Skeletal muscle cell (primary cell): ENCODE results near the gene PSD.

Experiments used
- DNase-seq: peaks from one replicate; pipeline ENCODE4 v3.0.0-alpha.2; 2010; ENCODE audit warnings: low read depth
- H3K4me3 ChIP-seq: 2 replicates; pipeline ENCODE4 v1.5.1; 2011; ENCODE audit warnings: low read depth, mild to moderate bottlenecking, control low read depth, low read length, moderate library complexity

The PSD gene

DNA sequence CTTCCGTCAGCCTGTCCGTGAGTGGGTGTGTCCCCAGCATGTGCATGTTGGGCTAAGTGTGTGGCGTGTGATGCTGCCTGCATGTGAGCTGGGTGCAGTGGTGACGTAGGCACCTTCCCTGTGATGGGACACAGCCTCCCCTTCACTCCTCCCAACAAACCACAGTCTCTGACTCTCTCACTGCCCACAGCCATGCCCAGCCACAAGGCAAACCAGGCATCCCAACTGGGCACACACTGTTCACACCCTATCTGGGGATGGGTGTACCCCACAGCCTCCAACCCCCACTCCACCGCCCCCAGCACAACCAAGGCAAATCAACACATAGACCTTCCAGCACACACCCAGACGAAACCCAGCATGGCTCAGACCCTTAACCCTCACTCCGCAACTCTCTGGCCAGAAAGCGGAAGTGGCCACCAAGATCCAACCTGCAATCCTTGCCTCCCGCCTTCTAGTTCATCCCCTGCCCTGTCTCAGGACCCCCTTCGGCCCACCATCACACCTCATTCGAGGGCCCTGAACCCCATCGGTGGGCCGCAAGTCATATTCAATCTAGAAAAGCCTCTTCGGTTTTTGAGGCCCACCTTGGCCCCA lies 10.4 kb downstream of the PSD start:
- peak overlapping the region; percentile 55 for H3K4me3 ChIP-seq
- DNase-seq: no peak

DNA sequence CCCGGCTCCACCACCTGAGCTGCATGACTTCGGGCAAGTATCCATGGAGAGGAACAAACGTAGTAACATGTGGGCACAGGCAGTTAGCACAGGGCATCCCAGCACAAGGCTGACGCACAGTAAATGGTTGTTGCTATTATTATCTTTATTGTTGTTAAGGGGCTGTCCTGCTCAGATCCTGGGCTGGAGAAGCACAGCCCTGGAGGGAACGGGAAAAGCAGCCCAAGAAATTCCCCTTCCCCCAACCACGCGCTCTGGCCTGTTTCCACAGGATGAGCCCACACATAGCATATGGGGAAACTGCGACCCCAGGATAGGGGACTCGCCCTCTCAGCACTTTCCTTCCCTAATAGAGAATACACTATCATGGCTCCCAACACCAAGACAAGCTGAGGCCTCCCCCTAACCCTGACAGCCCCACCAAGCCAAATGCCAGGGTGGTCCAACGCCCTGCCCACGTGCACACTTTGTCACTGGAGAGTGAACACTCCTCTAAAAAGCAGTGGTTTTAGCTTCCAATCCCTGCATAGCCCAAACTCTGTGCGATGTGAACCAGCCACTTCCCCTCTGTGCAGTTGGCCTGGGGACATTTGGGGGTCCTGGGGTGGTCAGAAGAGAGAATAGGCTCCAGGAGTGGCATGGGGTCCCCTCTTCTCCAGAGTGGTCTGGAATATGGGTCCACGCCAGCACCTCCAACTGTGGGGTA lies 11.0 kb downstream of the PSD start:
- no peak overlapping the region for H3K4me3 ChIP-seq
- no peak for DNase-seq

DNA sequence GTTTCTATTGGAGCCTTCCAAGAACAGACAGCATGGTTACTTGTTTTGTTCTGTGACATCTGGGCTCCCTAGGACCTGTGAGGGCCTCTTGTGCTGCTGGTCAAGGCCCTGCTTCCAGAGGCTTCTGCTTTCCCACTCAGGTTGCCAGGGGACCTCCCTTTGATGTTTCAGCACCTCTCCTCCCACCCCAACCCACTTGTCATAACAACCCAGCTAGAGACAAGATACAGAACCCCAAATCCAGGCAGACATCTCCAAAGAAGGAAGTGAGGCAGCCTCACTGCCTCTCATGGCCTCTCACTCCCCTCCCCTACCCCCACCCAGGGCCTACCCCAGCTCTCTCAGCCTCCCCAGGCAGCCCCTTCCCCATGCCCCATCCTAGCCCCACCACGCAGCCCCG lies 11.8 kb downstream of the PSD start:
- DNase-seq: no peak
- no peak overlapping the region for H3K4me3 ChIP-seq

DNA sequence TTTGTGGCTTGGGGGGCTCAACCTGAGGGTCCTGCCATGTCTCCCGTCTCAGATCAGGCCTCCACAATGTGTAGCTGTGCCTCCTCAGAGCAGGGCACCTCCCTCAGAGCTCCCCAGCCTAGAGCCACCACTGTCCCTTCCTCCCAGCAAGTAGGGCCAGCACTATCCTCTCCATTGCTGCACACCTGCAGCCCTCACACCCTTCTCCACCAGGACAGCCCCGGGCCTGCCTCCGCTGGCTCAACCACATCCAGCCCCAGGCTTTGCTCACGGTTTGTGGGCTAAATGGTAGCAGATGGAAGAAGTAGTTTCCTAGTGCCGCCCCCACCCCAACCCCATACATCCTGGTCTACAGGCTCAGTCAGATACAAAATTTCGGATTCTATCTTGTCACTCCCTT lies 13.0 kb downstream of the PSD start:
- no peak overlapping the region for H3K4me3 ChIP-seq
- DNase-seq: no peak

DNA sequence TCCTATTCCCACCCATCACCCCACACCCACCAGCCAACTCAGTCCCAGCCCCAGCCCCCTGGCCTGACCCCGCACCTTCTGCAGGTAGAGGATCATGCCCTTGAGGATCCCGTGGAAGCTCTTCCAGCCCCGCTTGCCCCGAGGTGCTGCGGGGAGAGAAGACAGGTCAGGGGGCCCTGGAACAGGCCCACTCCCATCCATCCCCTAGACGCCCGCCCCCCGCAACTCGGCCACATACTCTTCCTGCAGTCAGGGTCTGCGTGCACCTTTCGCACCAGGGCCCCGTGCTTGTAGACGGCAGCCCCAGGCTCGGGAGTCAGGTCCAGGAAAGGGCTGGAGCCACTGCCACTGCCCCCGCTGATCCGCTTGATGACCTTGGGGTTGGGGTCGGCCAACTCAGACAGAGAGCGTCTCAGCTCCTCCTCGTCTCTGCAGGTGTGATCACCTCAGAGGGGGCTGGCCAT lies 13.4 kb downstream of the PSD start:
- no peak overlapping the region for H3K4me3 ChIP-seq
- no peak for DNase-seq

DNA sequence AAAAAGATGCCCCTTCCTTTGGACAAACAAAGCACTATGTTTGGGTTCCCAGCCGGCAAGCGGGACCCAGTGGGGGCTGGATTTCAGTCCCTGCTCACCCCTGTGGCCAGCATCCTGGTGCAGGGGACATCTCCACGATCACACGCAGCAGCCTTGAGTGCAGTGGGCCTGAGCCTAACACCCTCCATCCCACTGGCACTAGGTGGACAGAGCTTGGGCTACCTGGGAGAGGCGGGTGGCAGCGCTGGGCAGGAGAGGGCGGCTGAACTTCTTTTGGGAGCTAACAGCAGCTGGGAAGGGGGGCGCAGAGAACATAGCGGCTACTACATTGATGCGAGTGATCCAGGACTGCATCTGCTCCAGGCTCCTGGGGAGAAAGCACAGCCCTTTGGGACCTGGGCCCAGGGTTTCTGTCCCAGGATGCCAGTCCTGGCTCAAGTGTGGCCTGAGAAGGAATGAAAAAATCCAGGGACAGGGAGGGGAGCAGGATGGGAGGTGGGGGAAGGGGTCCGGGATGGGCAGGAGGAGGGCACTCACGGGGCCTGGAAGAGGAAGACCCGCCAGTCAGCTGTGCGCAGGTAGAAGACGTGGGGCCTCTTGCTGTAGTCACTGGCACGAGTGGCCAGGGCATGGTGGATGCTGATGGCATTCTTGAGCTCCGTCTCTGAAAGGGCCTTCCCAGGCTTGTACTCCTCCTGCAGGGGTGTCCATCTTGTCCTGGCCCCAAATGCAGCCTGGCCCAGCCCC lies 14.1 kb downstream of the PSD start:
- H3K4me3 ChIP-seq: no peak overlapping the region
- no peak for DNase-seq

DNA sequence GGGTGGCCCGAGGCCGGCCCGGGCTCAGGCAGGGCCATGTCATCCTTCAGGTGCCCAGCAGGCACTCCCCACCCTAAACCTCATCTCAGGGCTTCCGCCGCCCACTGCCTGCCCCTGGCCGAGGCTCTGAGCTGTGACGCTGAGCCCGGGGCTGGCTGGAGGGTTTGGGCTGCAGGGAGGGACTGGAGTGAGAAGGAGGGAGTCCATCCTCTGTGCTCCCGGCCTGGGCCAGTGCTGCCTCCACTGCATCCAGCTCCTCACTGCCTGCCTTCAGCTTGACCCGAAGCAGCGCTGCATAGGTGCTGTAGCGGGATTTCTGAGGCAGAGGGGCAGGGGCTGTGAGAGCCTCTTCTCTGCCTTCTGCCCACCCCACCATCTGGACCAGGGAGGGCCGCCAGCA lies 15.5 kb downstream of the PSD start:
- no peak for DNase-seq
- H3K4me3 ChIP-seq: no peak overlapping the region

DNA sequence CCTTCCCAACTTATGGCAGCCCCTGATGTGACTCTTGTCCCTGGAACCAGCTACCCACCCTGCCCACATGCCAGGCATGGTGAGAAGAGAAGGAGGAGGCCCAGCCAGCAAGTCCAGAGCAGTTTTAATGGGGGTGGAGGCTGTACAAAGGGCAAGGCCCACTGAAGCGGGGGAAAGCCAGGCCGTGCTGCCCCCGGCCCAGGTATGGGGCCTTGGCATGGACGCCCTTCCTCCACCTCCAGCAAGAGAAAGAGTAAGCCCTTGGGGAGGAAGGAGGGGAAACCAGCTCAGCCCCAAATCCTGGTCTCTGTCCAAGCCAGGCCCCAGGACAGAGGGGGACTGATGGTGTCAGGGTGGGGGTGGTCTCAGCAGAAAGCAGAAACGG lies 16.1 kb downstream of the PSD start:
- no peak for DNase-seq
- no peak overlapping the region for H3K4me3 ChIP-seq

DNA sequence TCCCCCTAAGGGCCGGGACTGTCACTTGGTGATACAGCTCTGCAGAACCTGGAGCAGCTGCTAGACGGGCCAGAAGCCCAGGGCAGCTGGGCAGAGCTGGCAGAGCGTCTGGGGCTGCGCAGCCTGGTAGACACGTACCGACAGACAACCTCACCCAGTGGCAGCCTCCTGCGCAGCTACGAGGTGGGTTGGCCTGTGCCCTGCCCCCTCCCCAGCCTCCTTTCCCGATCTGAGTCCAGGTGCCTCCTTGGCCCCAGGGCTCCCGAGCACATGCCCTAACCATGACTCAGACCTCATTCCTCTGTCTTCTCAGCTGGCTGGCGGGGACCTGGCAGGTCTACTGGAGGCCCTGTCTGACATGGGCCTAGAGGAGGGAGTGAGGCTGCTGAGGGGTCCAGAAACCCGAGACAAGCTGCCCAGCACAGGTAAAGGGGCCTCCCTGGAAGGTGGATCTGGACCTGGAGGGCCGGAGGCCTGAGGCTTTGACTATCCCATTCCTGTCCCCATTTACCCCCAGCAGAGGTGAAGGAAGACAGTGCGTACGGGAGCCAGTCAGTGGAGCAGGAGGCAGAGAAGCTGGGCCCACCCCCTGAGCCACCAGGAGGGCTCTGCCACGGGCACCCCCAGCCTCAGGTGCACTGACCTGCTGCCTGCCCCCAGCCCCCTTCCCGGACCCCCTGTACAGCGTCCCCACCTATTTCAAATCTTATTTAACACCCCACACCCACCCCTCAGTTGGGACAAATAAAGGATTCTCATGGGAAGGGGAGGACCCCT lies 16.7 kb downstream of the PSD start:
- no peak for DNase-seq
- H3K4me3 ChIP-seq: no peak overlapping the region

DNA sequence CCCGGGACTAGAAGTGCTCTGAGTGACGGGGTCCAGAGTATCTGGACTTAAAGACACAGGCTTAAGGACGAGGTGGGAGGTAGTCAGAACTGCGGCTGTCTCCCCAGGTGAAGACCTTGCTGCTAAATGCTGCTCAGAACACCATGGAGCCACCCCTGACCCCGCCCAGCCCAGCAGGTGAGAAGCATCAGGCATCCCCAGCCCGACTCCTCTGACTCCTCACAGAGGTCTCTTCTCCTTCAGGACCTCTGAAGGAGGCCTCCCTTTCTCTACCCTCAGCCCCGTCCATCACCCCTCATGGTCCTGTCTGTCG lies 17.3 kb downstream of the PSD start:
- DNase-seq: no peak
- H3K4me3 ChIP-seq: no peak overlapping the region

DNA sequence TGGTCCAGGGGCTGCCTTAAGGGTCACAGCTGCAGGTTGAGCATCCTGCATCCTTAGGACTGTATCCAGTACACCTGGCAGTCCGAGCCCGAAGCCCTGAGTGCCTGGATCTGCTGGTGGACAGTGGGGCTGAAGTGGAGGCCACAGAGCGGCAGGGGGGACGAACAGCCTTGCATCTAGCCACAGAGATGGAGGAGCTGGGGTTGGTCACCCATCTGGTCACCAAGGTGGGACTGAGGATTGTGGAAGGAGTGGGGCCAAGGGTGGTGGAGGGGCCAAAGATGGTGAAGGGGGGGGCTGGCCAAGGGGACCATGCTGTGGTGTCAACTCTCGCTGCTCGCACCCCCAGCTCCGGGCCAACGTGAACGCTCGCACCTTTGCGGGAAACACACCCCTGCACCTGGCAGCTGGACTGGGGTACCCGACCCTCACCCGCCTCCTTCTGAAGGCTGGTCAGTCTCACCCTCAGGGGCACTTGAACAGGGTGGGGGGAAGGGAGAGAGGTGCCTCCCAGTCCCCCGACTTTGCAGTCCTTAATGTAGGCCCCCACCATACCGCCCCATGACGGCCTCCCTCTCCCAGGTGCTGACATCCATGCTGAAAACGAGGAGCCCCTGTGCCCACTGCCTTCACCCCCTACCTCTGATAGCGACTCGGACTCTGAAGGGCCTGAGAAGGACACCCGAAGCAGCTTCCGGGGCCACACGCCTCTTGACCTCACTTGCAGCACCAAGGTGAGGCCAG lies 17.8 kb downstream of the PSD start:
- no peak for DNase-seq

DNA sequence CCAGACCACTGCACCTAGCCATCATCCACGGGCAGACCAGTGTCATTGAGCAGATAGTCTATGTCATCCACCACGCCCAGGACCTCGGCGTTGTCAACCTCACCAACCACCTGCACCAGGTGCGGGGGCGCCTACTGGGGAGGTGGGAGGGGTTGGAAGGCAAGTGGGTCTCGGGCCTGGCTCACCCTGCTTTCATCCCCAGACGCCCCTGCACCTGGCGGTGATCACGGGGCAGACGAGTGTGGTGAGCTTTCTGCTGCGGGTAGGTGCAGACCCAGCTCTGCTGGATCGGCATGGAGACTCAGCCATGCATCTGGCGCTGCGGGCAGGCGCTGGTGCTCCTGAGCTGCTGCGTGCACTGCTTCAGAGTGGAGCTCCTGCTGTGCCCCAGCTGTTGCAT lies 18.5 kb downstream of the PSD start:
- H3K4me3 ChIP-seq: no peak overlapping the region

More for the DNA sequence above, 17.8 kb downstream of the PSD start:
- H3K4me3 ChIP-seq: no peak overlapping the region

DNA sequence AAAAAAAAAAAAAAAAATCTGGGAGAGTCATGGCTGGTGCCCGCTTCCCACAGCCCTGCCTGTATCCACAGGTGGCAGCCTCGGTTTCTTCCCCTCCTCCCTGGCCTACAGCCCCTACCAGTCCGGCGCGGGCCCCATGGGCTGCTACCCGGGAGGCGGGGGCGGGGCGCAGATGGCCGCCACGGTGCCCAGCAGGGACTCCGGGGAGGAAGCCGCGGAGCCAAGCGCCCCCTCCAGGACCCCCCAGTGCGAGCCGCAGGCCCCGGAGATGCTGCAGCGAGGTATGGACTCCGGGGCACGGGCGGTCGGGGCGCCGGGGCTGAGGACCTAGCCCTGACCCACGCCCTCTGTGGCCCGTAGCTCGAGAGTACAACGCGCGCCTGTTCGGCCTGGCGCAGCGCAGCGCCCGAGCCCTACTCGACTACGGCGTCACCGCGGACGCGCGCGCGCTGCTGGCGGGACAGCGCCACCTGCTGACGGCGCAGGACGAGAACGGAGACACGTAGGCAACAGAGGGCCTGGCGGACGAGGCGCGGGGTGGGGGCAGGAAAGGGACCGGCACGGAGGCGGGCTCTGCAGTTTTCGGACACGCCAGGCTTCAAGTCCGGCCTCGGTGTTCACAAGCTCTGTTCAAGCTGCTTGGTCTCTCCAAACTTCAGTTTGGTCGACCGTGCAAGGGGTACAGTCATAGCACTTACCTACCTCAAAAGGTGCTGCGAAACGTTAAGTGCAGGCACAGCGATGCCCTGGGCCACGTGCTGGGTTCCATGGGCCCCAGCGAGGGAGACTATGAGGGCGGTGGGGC lies 19.2 kb downstream of the PSD start:
- DNase-seq: no peak
- H3K4me3 ChIP-seq: peak overlapping the region; percentile 57

More for the DNA sequence above, 18.5 kb downstream of the PSD start:
- DNase-seq: no peak

DNA sequence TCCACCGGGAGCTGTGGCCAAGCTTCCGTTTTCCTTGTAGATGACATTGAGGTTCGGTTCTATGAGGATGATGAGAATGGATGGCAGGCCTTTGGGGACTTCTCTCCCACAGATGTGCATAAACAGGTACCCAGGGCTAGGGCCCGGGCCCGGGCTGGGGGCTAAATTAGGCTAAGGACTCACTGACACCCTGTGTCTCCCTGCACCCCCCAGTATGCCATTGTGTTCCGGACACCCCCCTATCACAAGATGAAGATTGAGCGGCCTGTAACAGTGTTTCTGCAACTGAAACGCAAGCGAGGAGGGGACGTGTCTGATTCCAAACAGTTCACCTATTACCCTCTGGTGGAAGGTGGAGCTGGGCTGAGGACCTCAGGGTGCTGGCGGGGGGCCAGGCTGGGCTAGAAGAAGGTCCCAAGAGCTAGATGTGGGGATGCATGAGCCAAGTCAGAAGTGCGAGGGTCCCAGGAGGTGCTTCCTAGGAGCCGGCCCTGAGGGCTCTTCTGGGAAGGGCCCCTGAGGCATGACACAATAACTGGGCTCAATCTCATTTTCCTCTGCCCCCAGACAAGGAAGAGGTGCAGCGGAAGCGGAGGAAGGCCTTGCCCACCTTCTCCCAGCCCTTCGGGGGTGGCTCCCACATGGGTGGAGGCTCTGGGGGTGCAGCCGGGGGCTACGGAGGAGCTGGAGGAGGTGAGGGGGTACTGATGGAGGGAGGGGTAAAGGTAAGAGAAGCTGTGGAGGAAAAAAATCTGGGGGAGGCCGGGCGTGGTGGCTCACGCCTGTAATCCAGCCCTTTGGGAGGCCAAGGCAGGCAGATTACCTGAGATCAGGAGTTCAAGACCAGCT lies 20.2 kb downstream of the PSD start:
- DNase-seq: no peak
- H3K4me3 ChIP-seq: no peak overlapping the region

DNA sequence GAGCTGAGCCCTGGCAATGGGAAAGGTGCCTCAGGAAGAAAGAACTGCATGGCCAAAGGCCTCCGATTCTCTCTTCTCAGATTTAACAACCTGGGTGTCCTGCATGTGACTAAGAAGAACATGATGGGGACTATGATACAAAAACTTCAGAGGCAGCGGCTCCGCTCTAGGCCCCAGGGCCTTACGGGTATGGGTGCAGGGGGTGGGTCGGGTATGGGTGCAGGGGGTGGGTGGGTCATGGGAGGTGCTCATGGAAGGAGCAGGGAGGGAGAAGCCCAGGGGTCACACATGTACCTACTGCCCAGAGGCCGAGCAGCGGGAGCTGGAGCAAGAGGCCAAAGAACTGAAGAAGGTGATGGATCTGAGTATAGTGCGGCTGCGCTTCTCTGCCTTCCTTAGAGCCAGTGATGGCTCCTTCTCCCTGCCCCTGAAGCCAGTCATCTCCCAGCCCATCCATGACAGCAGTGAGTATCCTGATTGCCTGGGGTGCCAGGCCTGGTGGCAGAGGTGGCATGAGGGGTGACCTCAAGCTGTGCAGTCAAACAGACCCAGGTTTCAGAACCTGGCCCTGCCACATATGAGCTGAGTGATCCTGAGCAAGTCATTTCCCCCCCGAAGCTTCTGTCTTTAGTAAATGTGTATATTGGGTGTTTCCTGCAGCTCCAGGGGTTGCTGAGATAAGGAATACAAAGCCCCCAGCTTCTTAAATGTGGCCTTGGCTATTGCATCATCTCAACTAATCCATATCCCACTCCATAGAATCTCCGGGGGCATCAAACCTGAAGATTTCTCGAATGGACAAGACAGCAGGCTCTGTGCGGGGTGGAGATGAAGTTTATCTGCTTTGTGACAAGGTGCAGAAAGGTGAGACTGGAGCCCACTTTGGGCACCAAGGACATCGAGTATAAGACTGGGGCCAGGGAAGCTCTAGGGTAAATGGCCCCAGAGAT lies 21.1 kb downstream of the PSD start:
- H3K4me3 ChIP-seq: no peak overlapping the region

DNA sequence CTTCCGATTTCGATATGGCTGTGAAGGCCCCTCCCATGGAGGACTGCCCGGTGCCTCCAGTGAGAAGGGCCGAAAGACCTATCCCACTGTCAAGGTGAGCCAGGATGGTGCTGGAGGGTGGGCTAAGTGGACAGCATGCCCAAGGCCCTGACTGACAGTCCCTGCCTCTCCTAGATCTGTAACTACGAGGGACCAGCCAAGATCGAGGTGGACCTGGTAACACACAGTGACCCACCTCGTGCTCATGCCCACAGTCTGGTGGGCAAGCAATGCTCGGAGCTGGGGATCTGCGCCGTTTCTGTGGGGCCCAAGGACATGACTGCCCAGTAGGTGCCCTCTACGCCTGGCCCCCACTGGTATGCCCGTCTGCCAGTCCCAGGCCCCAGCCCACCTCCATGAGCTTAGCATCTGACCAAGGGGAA lies 21.8 kb downstream of the PSD start:
- peak overlapping the region; percentile 54 for H3K4me3 ChIP-seq
- no peak for DNase-seq

More for the DNA sequence above, 21.1 kb downstream of the PSD start:
- no peak for DNase-seq

DNA sequence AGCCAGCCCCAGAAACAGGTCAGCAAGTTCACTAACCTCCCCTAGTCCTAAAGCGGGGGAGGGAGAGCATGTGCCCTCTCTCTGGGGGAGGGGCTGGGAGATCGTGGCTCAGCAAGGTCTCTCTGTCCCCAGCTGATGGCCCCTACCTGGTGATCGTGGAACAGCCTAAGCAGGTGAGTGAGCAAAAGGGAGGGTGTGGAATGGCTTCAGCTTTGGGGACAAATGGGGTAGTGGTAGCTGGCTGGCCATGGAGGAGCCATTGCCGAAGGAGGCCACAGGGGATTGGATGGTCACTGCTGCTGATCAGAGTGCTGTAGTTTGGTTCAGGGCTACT lies 22.3 kb downstream of the PSD start:
- DNase-seq: no peak
- peak overlapping the region; percentile 54 for H3K4me3 ChIP-seq
